SU-DHL-6 (cell line): ENCODE data around the gene FGF22.
"Not testable (repeated sequence)": the region's sequence is repeated elsewhere in the genome, so short reads cannot be mapped to it uniquely, and the experiment has no call there.

ENCODE experiments used
- H2AFZ ChIP-seq: fragments of 200-600 bp; sonication (generic); 2 replicates; pipeline ENCODE4 v1.6.1; 2014; ENCODE audit warnings: low read depth, mild to moderate bottlenecking, moderate library complexity, mixed read lengths, antibody characterized with exemption, low read length; ENCODE audit not compliant: severe bottlenecking
- H3F3A ChIP-seq: fragments of 200-600 bp; shearing (Covaris generic); 2 replicates; pipeline ENCODE4 v1.6.0; 2016; ENCODE audit warnings: antibody characterized with exemption, mild to moderate bottlenecking; ENCODE audit not compliant: insufficient read depth
- H3K27ac ChIP-seq: fragments of 200-600 bp; sonication (generic); 2 replicates; pipeline ENCODE4 v1.5.1; 2016; ENCODE audit warnings: low read depth, mild to moderate bottlenecking, low read length, moderate library complexity, mixed read lengths
- H3K27me3 ChIP-seq: fragments of 200-600 bp; sonication (generic), shearing (Covaris generic); 2 replicates; pipeline ENCODE4 v1.6.0; 2014; ENCODE audit warnings: mild to moderate bottlenecking, low read length
- H3K36me3 ChIP-seq: fragments of 200-600 bp; sonication (generic); 2 replicates; pipeline ENCODE4 v1.6.1; 2014; ENCODE audit warnings: mild to moderate bottlenecking, low read length, mixed read lengths
- H3K4me2 ChIP-seq: fragments of 300-600, 200-600 bp; shearing (Covaris generic), sonication (generic); 2 replicates; pipeline ENCODE4 v1.6.0; 2014; ENCODE audit warnings: low read length, low read depth, mild to moderate bottlenecking; ENCODE audit not compliant: poor library complexity, severe bottlenecking
- H3K4me3 ChIP-seq: fragments of 200-600 bp; sonication (generic); 2 replicates; pipeline ENCODE4 v1.5.1; 2014; ENCODE audit warnings: antibody characterized with exemption, low read length, mild to moderate bottlenecking, mixed read lengths; ENCODE audit not compliant: insufficient read depth, poor library complexity, severe bottlenecking
- H3K79me2 ChIP-seq: fragments of 200-600 bp; sonication (generic); 2 replicates; pipeline ENCODE4 v1.6.1; 2014; ENCODE audit warnings: mild to moderate bottlenecking, low read length, moderate library complexity; ENCODE audit not compliant: insufficient read depth
- H3K9ac ChIP-seq: fragments of 200-600 bp; sonication (generic); 2 replicates; pipeline ENCODE4 v1.7.0; 2014; ENCODE audit warnings: mild to moderate bottlenecking, low read length
- H3K9me2 ChIP-seq: fragments of 200-600 bp; sonication (generic); replicated peaks from 2 replicates; pipeline ENCODE4 v1.6.1; 2014; ENCODE audit warnings: low read length; ENCODE audit not compliant: insufficient read depth
- H3K9me3 ChIP-seq: fragments of 200-600 bp; sonication (generic); 2 replicates; pipeline ENCODE4 v1.6.1; 2014; ENCODE audit warnings: low read length, mixed read lengths; ENCODE audit not compliant: insufficient read depth
- H4K20me1 ChIP-seq: fragments of 200-600 bp; sonication (generic); 2 replicates; pipeline ENCODE4 v1.6.1; 2014; ENCODE audit warnings: low read depth, mild to moderate bottlenecking, antibody characterized with exemption, low read length, moderate library complexity, mixed read lengths
- CTCF ChIP-seq: fragments of 200-600 bp; sonication (generic); IDR thresholded peaks from one replicate; pipeline ENCODE4 v1.5.1; 2017; ENCODE audit warnings: antibody characterized with exemption, mild to moderate bottlenecking, low read length, moderate library complexity; ENCODE audit not compliant: insufficient read depth, poor library complexity, severe bottlenecking
- EZH2phosphoT487 ChIP-seq: fragments of 200-600 bp; sonication (generic), shearing (Covaris generic); conservative IDR thresholded peaks from 2 replicates; pipeline ENCODE4 v1.6.1; 2018; ENCODE audit warnings: mild to moderate bottlenecking, antibody characterized with exemption, low read length, moderate library complexity, mixed read lengths

The FGF22 gene

GRCh38 chr19:623974-624373 is 15.7 kb upstream of the FGF22 start:
- Histone ChIP-seq H3K9ac (no peak overlapping the region), H3F3A (no peaks in the 10 kb centered on the region), H4K20me1 (no peaks in the 10 kb centered on the region), H2AFZ (no peak overlapping the region), H3K9me3 (no peaks in the 10 kb centered on the region), H3K4me3 (no peak overlapping the region), H3K27ac (no peak overlapping the region), H3K79me2 (no peaks in the 10 kb centered on the region), H3K36me3 (peaks cover 2% of the 10 kb centered on the region; the same call in 1 of the 2 replicates), H3K4me2 (no peak overlapping the region), H3K27me3 (no peaks in the 10 kb centered on the region), H3K9me2 (no peaks in the 10 kb centered on the region)
- TF ChIP-seq CTCF (no peak), EZH2phosphoT487 (no peak)

GRCh38 chr19:624433-625109 is 15.1 kb upstream of the FGF22 start:
- H3K4me3 ChIP-seq, result no peak overlapping the region
- H3K27me3 ChIP-seq, result no peaks in the 10 kb centered on the region
- no peak overlapping the region for H3K27ac ChIP-seq
- peaks cover 2% of the 10 kb centered on the region; the same call in 1 of the 2 replicates for H3K36me3 ChIP-seq
- H3K79me2 ChIP-seq, result no peaks in the 10 kb centered on the region
- H3K9ac ChIP-seq, result no peak overlapping the region
- no peaks in the 10 kb centered on the region for H3F3A ChIP-seq
- TF ChIP-seq EZH2phosphoT487, result no peak
- no peak for TF ChIP-seq CTCF
- no peak overlapping the region for H3K4me2 ChIP-seq
- H4K20me1 ChIP-seq, result no peaks in the 10 kb centered on the region
- H3K9me2 ChIP-seq, result no peaks in the 10 kb centered on the region
- no peaks in the 10 kb centered on the region for H3K9me3 ChIP-seq
- H2AFZ ChIP-seq, result no peak overlapping the region

GRCh38 chr19:625257-625656 is 14.4 kb upstream of the FGF22 start:
- Histone ChIP-seq H4K20me1 (no peaks in the 10 kb centered on the region), H3K9me3 (no peaks in the 10 kb centered on the region), H3K27ac (no peak overlapping the region), H3K4me2 (no peak overlapping the region), H3K4me3 (no peak overlapping the region), H2AFZ (no peak overlapping the region), H3K27me3 (no peaks in the 10 kb centered on the region), H3K9me2 (no peaks in the 10 kb centered on the region), H3K36me3 (peaks cover 2% of the 10 kb centered on the region; the same call in 1 of the 2 replicates), H3K79me2 (no peaks in the 10 kb centered on the region), H3K9ac (no peak overlapping the region), H3F3A (no peaks in the 10 kb centered on the region)
- TF ChIP-seq EZH2phosphoT487 (no peak), CTCF (no peak)

GRCh38 chr19:626566-626965 is 13.1 kb upstream of the FGF22 start:
- not testable (repeated sequence) for H3K79me2 ChIP-seq, H3K4me3 ChIP-seq, H3K9me3 ChIP-seq, H3K27me3 ChIP-seq, H3K9ac ChIP-seq, H3K4me2 ChIP-seq, H3K27ac ChIP-seq, H3K36me3 ChIP-seq, H3F3A ChIP-seq, H4K20me1 ChIP-seq, H2AFZ ChIP-seq, H3K9me2 ChIP-seq
